OCI-LY1 (cell line): ENCODE data around the gene MED25.

Source experiments
- CTCF ChIP-seq: fragments of 200-600 bp; sonication (generic), shearing (Covaris generic); IDR thresholded peaks from 2 replicates; pipeline ENCODE4 v1.5.1; 2017; ENCODE audit warnings: mild to moderate bottlenecking, antibody characterized with exemption, low read length, moderate library complexity, mixed read lengths
- EZH2 ChIP-seq: fragments of 200-600 bp; sonication (generic), shearing (Covaris generic); IDR thresholded peaks from 2 replicates; pipeline ENCODE4 v1.8.0; 2017; ENCODE audit warnings: borderline replicate concordance, mixed run types, mild to moderate bottlenecking, antibody characterized with exemption, low read length, moderate library complexity, mixed read lengths

- TF ChIP-seq CTCF (no peak), EZH2 (no peak)
Measured at GRCh38 chr19:49873834-49874233, 55.7 kb downstream of the MED25 start.
